HG03064 (cell line): ENCODE data around the gene UPK2.
A peak's percentile ranks its signal among the peaks of the same experiment; 100 is the strongest.

Source experiments
- ATAC-seq: cut with Tn5 transposase; IDR thresholded peaks from one replicate; pipeline ENCODE4 v1.9.1; 2021; ENCODE audit warnings: low read depth; ENCODE audit not compliant: unreplicated experiment

The UPK2 gene

GRCh38 chr11:118956094-118956846, at the start of gene UPK2:
TSS of gene UPK2 (plus strand) at chr11:118956298. CDS start at chr11:118956351, 53 bp downstream.
- no peak for ATAC-seq

- peak; percentile 74 for ATAC-seq
Observed at GRCh38 chr11:118907051-118908042, 48.8 kb upstream of the UPK2 start.

DNA sequence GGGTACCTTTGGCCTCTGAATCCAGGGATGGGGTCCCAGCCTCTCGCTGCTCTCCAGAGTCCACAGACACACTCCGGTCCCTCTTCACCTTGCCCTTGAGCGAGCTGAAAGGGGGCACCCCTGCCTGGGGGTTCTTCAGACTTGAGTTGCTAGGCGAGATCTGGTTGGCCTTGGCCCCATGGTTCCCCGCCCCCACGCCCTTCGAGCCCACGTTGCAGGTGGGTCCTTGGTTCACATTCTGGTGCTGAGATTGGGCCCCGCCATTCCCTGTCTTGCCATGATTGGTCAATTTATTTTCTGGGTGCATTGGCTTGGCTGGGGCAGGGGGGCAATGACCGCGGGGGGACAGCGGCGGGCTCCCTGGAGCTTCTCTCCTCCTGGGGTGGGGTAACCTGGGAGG, 47.8 kb upstream of the UPK2 start:
- ATAC-seq, result no peak

DNA sequence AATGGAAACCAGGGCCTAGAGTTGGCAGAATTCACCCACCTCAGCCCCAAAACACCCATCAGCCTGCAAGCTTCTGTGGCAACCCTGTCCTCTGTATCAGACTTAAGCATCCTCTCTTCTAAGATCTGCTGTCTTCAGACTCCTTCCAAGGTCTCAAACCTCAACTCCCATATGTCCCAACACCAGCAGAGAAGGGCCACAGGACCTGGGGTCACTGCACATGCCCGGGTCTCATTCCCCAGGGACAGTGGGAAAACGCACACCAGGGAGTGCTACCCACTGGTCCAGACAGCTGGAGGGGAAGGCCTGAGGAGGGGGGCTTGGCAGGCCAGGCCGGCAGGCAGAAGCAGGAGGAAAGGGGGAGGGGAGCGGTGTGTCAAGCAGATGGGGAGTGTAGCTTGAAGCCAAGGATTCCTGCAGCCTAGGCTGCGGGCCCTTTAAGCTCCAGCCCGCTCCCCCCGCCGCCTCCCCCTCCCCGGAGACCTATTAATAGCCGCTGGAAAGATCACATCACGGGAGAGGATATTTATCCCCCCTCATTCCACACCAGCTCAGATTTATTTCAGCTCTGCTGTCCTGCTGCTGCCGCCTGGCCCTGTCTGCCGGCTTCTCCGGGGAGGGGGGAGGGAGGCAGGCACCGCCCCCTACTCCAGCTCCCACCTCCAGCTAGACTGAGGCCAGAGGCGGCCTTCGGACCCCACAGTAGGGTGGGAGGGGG, 47.0 kb upstream of the UPK2 start:
- no peak for ATAC-seq

DNA sequence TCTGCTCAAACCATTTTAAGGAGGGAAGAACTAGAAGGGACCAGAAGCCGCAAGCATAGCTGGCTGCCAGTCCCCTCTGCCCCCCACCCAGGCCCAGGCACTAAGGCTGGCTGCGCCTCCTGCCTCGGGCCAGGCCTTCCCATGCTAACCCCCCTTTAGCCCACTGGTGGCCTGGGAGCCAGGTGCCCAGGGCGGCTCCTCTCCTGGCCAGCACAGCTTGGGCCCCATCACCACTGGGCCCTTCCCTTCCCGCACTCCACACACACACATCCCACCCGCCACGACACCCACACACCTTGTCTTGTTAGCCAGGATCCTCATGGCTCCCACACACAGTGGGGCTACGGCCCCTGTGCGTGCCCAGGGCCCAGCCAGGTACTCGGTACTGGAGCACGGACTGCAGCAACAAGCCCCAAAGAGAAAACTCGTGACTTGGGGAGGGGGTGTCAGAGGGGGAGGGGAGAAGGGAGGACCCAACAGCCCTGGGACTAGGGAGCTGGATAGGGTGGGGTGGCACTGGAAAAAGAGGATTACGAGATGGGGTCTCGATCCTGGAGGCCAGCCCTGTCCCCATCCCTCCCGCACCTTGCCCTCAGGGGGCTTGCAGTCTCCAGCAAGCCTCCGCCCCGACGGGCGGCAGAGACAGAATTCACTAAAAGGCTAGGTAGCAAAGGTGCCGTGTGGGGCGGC, 46.3 kb upstream of the UPK2 start:
- ATAC-seq, result no peak

DNA sequence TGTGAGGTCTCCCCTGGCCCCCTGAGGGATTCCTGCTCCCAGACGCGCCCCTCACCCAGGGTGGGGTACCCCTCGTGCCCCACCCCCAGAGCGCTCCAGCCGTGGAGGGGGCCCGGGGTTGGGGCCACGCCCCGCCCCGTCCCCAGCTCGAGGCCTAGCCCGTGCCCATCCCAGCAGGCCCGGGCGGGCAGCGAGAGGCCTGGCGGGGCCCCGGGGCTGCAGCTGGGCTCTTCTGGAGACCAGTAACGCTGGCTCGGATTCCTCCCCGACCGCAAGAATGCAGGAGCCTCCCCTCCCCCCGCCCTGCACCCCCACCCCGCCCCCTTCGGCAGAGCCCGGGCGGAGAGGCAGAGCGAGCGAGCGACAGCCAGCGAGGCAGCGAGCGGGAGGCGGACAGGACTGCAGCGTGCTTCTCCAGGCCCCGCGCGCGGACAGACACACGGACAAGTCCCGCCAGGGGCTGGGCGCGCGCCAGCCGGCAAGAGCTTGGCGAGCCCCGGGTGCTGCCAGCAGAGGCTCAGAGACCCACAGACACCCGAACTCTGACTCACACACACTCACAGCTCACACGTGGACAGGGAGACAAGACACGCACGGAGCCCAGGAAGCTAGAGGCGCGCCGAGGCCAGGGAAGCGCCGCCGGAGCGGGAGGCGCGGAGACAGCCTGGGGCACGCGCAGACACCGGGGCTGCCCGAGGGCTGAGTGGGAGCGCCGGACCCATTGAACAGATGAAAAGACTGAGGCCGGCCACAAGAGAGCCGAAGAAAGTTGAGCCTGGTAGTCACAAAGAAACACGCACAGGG, 45.6 kb upstream of the UPK2 start:
- ATAC-seq, result no peak

- no peak for ATAC-seq
Observed at GRCh38 chr11:118911113-118911879, 44.8 kb upstream of the UPK2 start.

- ATAC-seq, result no peak
Observed at GRCh38 chr11:118911880-118912741, 44.0 kb upstream of the UPK2 start.

GRCh38 chr11:118912742-118913410, 43.2 kb upstream of the UPK2 start:
- ATAC-seq, result no peak

DNA sequence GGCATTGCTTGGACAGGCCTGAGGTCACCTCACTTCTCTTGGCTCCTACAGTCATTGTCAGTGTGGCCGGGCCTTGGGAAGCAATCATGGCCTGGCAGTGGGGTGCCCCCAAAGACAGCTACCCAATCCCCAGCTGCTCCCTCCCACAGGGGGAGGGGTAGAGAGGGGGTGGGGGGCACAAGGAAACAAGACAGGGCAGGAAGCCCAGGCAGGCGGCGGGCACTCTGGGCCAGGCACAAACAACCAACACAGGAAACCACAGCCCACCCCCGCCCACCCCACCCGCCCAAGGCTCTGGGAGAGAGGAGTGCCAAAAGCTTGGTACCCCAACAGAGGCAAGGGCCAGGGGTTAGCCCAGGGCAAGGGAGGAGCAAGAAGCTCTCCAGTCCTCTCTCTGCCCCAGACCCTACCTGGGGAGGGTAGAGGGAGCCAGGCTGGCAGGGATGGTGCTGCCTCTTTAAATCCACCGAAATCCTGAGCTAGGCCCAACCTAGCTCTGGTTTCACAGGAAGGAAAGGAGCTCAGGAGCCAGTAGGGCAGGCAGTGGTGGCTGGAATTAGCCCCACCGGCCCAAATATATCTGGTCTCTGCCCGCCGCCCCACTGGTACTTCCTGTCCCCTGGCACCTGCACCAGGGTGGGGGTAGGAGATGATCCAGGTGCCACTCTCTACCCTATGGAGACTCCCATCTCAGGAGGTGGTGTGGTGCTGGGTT, 42.5 kb upstream of the UPK2 start:
- no peak for ATAC-seq

- no peak for ATAC-seq
Observed at GRCh38 chr11:118914178-118914918, 41.8 kb upstream of the UPK2 start.

- ATAC-seq, result no peak
Observed at GRCh38 chr11:118914987-118915386, 41.1 kb upstream of the UPK2 start.

DNA sequence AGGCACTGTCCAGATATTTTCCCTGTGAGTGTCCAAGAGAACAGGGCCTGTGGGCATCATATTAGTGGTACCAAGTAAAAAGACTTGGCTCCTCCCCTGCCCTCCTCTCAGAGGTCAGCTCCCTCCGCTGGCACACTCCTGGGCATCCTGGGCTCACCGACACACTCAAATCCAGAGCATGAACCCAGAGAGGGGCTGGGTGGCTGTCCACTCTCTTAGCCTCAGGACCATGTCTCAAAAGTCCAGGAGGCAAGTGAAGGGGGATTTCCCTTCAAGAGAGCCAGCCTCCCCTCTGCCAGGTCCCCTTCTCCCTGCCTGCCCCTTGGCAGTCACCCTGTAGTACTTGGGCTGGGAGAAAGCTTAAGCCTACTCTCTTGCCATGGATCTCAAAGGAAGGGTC, 40.7 kb upstream of the UPK2 start:
- no peak for ATAC-seq

DNA sequence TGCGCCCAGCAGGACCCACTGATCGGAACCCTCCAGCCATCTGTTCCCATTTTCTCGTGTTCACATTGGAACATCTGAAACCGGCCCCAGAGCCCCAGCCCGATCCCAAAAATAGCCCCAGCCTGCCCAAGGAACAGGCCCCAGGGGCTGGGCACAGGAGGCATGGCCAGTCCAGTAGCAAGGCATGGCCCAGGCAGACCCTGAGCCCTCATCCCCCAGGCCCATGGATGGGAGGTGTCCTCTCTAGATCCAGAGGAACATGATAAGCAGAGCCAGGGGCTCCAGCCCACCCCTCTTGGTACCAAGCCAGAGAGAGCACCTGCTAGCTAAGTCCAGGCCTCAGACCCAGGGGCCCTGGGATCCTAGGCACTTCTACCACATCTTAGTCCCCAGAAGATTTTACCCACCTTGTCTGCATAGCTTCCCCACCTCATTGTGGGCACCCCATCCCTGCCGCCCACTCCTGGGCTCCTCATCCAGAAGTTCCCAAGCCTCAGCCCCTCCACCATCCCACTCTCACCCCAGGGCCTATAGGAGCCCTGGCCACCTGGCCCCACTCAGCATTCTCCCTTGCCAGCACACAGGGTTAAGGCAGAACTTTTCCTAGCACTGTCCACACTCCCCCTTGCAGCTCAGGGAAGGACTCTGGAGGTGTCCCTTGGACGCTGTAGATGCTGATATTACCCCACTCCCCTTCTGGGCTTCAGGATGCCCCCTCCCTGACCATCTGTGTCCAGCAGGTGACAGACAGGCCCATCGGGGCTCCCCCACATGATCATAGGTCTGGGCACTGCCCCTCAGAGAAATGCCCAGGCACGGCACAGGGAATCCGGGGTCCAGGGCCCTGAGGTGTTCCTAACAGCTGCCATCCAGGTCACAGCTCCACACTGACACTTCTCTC, 39.9 kb upstream of the UPK2 start:
- ATAC-seq, result no peak

GRCh38 chr11:118916842-118917388, 39.2 kb upstream of the UPK2 start:
- ATAC-seq, result no peak
